Mammary epithelial cell (primary cell): Measurements from ENCODE around the gene NAB2.

ENCODE experiments used
- EZH2 ChIP-seq: IDR thresholded peaks from 2 replicates; pipeline ENCODE4 v1.6.1; 2012; ENCODE audit warnings: low read length, inconsistent platforms, borderline replicate concordance
- TF ChIP-seq, protein P1 (sequence below), 2 donors: IDR thresholded peaks in 1 of 2; conservative IDR thresholded peaks in 1 of 2; 2 replicates each; pipeline ENCODE4 v1.5.1; 2011 to 2012; ENCODE audit warnings: inconsistent platforms in 2 of 2, low read length in 2 of 2, mild to moderate bottlenecking in 2 of 2, control low read depth in 1 of 2, low read depth in 1 of 2; ENCODE audit not compliant: insufficient read depth in 1 of 2; ENCODE audit errors: extremely low read depth in 1 of 2

DNA sequence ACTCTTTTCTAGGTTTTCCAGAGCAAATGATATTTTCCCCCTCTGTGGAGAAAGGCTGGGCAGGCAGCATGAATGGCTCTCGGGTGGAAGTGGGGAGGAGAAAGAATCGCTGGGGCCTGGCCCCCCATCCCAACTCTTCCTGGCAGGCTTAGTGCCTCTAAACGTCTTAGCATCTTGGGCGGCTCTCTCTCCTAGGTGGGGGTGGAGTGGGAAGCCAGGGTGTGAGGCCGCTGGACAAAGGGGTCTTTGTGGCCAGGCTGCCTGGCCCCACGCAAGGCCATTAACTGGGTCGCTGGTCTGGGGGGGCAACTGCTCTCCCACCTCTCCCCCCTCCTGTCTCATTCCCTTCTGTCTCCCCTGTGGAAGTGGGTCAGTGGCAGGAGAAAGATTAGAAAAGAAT lies 53.8 kb downstream of the NAB2 start:
- TF ChIP-seq, protein P1, sequence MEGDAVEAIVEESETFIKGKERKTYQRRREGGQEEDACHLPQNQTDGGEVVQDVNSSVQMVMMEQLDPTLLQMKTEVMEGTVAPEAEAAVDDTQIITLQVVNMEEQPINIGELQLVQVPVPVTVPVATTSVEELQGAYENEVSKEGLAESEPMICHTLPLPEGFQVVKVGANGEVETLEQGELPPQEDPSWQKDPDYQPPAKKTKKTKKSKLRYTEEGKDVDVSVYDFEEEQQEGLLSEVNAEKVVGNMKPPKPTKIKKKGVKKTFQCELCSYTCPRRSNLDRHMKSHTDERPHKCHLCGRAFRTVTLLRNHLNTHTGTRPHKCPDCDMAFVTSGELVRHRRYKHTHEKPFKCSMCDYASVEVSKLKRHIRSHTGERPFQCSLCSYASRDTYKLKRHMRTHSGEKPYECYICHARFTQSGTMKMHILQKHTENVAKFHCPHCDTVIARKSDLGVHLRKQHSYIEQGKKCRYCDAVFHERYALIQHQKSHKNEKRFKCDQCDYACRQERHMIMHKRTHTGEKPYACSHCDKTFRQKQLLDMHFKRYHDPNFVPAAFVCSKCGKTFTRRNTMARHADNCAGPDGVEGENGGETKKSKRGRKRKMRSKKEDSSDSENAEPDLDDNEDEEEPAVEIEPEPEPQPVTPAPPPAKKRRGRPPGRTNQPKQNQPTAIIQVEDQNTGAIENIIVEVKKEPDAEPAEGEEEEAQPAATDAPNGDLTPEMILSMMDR (conservative IDR thresholded peaks at IDR 0.05 in 1 of 2, IDR thresholded peaks at IDR 0.05 in 1 of 2; ENCODE audit: extremely low read depth in 1 of 2, insufficient read depth in 1 of 2, low read depth in 1 of 2, low read length in 2 of 2): no peak
- TF ChIP-seq EZH2: no peak
